Calu3 (cell line): ENCODE measurements around the gene PCIF1. TPM values are rescaled to one million over a fixed set of nuclear protein-coding genes. Genes with fewer than 3 reads are reported as not detected.

Experiments used
- BruUV-seq: library from RNA; stranded (reverse); fragments of 400-500 nt; replicated peaks from 2 replicates; lab custom pipeline; 2021; lab: Mats Ljungman, UMichigan
- CTCF ChIA-PET: fragments of 300-600 bp; sonication (Branson Sonifier 250); formaldehyde crosslinking; loops from one replicate; lab custom pipeline; 2022; ENCODE audit warnings: antibody characterized with exemption; lab: Charles Lee
- DNase-seq: peaks from one replicate; pipeline ENCODE4 v3.0.0; 2022
- H3K27ac Mint-ChIP-seq: one replicate; pipeline ENCODE4 v1.8.0; 2022; ENCODE audit warnings: mixed read lengths; ENCODE audit not compliant: unreplicated experiment
- H3K27me3 Mint-ChIP-seq: one replicate; pipeline ENCODE4 v1.8.0; 2022; ENCODE audit warnings: mixed read lengths; ENCODE audit not compliant: unreplicated experiment
- H3K36me3 Mint-ChIP-seq: one replicate; pipeline ENCODE4 v1.8.0; 2022; ENCODE audit warnings: mild to moderate bottlenecking, moderate library complexity, mixed read lengths; ENCODE audit not compliant: insufficient read depth, unreplicated experiment
- H3K4me1 Mint-ChIP-seq: one replicate; pipeline ENCODE4 v1.8.0; 2022; ENCODE audit warnings: mild to moderate bottlenecking, low read depth, mixed read lengths; ENCODE audit not compliant: unreplicated experiment
- H3K4me3 Mint-ChIP-seq: one replicate; pipeline ENCODE4 v1.8.0; 2022; ENCODE audit warnings: mild to moderate bottlenecking, low read depth, moderate library complexity, mixed read lengths; ENCODE audit not compliant: unreplicated experiment
- H3K9me3 Mint-ChIP-seq: one replicate; pipeline ENCODE4 v1.8.0; 2022; ENCODE audit warnings: low read depth, mixed read lengths; ENCODE audit not compliant: unreplicated experiment
- intact Hi-C: fragments of 100-400 bp; cut with micrococcal nuclease; formaldehyde crosslinking; loops from one replicate; pipeline ENCODE4 v1.10.0; 2022; ENCODE audit not compliant: unreplicated experiment
- total RNA-seq: library from RNA; stranded (reverse); gene quantifications from 2 replicates; pipeline ENCODE4 v1.2.3, GENCODE V29; 2022
- TF ChIP-seq, protein P1 (sequence below): fragments of 200-600 bp; IDR thresholded peaks from one replicate; pipeline ENCODE4 v1.8.0; 2022; ENCODE audit warnings: antibody characterized with exemption; ENCODE audit not compliant: unreplicated experiment

PCIF1 gene
- total RNA-seq, 1 experiment from 2014 or later, result 39.8 TPM

DNA sequence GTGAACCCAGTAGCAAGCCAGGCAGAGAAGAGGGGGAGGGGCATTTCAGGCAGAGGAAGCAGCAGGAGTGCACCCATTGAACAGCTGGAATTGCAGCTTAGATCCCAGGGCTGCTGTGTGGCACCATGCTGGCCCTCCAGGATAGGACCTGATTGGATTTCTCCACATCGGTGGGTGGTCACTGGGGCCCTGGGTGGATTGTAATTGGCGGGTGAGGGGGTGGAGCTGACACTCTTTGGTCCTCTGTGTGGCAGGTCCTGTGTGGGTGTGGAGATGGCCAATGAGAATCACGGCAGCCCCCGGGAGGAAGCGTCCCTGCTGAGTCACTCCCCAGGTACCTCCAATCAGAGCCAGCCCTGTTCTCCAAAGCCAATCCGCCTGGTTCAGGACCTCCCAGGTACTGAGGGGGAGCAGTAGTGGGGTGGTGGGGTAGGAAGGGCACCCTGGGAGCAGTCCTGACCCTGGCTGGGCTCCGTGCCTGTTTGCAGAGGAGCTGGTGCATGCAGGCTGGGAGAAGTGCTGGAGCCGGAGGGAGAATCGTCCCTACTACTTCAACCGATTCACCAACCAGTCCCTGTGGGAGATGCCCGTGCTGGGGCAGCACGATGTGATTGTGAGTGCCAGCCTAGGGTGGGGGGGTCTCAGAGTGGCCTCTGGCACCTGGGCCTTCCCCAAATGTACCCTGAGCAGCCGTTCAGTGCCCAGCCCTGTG, 4.4 kb downstream of the PCIF1 start:
- H3K4me1 Mint-ChIP-seq, result peaks cover 6% of the 10 kb centered on the region
- H3K9me3 Mint-ChIP-seq, result no peaks in the 10 kb centered on the region
- intact Hi-C loops, result no loop called here
- H3K36me3 Mint-ChIP-seq, result peaks cover 75% of the 10 kb centered on the region
- no peak for DNase-seq
- no peak overlapping the region for H3K4me3 Mint-ChIP-seq
- no TSS peak for BruUV-seq
- TF ChIP-seq, protein P1, sequence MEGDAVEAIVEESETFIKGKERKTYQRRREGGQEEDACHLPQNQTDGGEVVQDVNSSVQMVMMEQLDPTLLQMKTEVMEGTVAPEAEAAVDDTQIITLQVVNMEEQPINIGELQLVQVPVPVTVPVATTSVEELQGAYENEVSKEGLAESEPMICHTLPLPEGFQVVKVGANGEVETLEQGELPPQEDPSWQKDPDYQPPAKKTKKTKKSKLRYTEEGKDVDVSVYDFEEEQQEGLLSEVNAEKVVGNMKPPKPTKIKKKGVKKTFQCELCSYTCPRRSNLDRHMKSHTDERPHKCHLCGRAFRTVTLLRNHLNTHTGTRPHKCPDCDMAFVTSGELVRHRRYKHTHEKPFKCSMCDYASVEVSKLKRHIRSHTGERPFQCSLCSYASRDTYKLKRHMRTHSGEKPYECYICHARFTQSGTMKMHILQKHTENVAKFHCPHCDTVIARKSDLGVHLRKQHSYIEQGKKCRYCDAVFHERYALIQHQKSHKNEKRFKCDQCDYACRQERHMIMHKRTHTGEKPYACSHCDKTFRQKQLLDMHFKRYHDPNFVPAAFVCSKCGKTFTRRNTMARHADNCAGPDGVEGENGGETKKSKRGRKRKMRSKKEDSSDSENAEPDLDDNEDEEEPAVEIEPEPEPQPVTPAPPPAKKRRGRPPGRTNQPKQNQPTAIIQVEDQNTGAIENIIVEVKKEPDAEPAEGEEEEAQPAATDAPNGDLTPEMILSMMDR, result no peak
- H3K27ac Mint-ChIP-seq, result no peak overlapping the region
- CTCF ChIA-PET, result interaction anchor here (1.0 kb wide), 1 partner anchor 31 kb away, joined by 3 read pairs; no protein-coding TSS in a partner anchor
- no peaks in the 10 kb centered on the region for H3K27me3 Mint-ChIP-seq

DNA sequence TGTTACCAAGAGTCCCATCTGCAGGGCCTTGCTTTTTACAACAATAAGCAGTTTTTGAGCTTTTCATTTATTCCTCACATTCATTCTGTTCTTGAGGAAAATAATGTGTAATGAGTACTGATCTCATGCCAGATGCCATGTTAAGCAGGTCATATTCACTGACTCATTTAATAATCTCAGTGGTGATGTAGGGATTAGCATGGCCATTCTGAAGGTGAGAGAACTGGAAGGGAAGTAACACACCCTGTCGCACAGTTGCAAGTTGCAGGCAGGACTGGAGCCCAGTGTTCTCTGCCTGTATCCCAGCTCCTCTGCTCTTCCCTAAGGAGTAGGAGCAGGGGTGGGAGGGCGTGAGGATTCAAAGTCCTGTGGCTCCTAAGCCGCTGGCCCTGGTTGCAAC, 5.6 kb downstream of the PCIF1 start:
- intact Hi-C loops, result no loop called here
- DNase-seq, result no peak
- TF ChIP-seq, protein P1, result no peak
- no peaks in the 10 kb centered on the region for H3K27me3 Mint-ChIP-seq
- H3K9me3 Mint-ChIP-seq, result no peaks in the 10 kb centered on the region
- H3K27ac Mint-ChIP-seq, result no peak overlapping the region
- no TSS peak for BruUV-seq
- CTCF ChIA-PET, result interaction anchor here (0.6 kb wide), 1 partner anchor 861 kb away, joined by 4 read pairs; no protein-coding TSS in a partner anchor
- peaks cover 6% of the 10 kb centered on the region for H3K4me1 Mint-ChIP-seq
- H3K4me3 Mint-ChIP-seq, result no peak overlapping the region
- H3K36me3 Mint-ChIP-seq, result peaks cover 72% of the 10 kb centered on the region

DNA sequence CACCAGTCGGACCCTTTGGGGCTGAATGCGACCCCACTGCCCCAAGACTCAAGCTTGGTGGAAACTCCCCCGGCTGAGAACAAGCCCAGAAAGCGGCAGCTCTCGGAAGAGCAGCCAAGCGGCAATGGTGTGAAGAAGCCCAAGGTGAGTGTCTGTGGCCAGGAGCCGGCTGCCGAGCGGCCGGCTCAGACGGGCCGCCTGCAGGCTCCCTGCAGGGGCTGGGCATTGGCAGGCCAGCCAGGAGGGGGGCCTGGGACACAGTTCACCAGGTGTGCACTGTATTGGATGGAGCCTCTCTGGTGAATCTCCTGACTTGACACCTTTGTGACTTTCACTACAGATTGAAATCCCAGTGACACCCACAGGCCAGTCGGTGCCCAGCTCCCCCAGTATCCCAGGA, 6.0 kb downstream of the PCIF1 start:
- TF ChIP-seq, protein P1, result no peak
- intact Hi-C loops, result no loop called here
- H3K4me1 Mint-ChIP-seq, result peaks cover 6% of the 10 kb centered on the region
- peaks cover 72% of the 10 kb centered on the region for H3K36me3 Mint-ChIP-seq
- no TSS peak for BruUV-seq
- no peaks in the 10 kb centered on the region for H3K9me3 Mint-ChIP-seq
- DNase-seq, result no peak
- no peak overlapping the region for H3K27ac Mint-ChIP-seq
- CTCF ChIA-PET, result interaction anchor here (0.6 kb wide), 1 partner anchor 861 kb away, joined by 4 read pairs; no protein-coding TSS in a partner anchor
- no peak overlapping the region for H3K4me3 Mint-ChIP-seq
- H3K27me3 Mint-ChIP-seq, result no peaks in the 10 kb centered on the region

DNA sequence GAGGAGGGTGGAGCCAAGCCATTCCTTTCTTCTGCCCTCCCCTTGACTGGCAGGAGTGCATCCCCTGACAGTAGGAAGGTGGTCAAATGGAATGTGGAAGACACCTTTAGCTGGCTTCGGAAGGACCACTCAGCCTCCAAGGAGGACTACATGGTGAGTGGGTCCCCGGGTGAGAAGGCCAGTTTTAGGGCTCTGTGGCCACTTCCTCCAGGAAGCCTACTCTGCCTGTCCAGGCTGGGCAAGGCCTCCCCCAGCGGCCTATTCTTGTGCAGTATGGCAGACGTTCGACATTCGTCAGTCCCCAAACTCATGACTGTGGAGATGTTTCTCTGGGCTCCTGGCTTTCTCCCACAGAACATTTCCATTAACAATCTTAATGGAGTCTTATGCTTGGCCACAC, 9.1 kb downstream of the PCIF1 start:
- intact Hi-C loops, result no loop called here
- Mint-ChIP-seq H3K4me3 (no peak overlapping the region), H3K9me3 (no peaks in the 10 kb centered on the region), H3K36me3 (peaks cover 84% of the 10 kb centered on the region), H3K4me1 (no peaks in the 10 kb centered on the region), H3K27ac (no peak overlapping the region), H3K27me3 (no peaks in the 10 kb centered on the region)
- no TSS peak for BruUV-seq
- CTCF ChIA-PET, result interaction anchor here (0.6 kb wide), 1 partner anchor 14 kb away, joined by 3 read pairs; no protein-coding TSS in a partner anchor
- TF ChIP-seq, protein P1, result no peak
- no peak for DNase-seq
